HG03439 (cell line): ENCODE results near the gene TANGO6.

Experiments
- ATAC-seq: cut with Tn5 transposase; IDR thresholded peaks from one replicate; pipeline ENCODE4 v1.9.1; 2021; ENCODE audit warnings: mild to moderate bottlenecking, moderate library complexity; ENCODE audit not compliant: unreplicated experiment

TANGO6 gene

DNA sequence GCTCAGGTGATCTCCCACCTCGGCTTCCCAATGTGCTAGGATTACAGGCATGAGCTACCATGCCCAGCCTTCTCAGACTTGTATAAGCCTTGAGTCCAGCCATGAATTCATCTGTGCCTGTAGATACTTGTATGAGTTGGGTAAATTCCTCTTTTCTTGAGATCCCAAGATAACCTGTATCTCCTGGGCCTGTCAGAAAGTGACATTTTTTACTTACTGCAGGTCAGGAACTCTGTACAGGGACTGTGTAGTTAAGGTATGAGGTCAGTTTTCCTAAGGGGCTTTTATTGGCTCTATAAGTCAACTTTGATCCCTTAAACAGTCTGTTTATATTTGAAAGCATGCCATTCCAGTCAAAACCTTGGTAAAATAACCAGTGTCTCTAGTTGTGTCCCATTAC lies 155.8 kb downstream of the TANGO6 start:
- no peak for ATAC-seq

DNA sequence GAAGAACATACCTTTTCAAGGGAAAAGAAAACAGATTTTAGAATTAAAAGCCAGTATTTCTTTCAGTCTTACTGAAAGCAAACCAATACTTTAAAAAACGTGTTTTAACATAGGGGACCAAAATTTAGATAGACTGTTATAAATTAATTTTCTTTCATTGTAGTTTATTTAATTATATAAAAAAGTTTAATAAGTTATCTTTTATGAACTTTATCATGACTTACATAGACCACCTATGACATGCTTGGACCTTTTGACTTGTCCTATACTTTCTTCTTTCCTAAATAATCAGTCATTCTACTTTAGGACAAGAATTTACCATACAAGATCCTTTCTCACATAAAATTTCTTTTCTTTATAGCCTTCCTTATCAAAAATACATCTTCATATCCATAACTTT lies 160.2 kb downstream of the TANGO6 start:
- ATAC-seq, result no peak

DNA sequence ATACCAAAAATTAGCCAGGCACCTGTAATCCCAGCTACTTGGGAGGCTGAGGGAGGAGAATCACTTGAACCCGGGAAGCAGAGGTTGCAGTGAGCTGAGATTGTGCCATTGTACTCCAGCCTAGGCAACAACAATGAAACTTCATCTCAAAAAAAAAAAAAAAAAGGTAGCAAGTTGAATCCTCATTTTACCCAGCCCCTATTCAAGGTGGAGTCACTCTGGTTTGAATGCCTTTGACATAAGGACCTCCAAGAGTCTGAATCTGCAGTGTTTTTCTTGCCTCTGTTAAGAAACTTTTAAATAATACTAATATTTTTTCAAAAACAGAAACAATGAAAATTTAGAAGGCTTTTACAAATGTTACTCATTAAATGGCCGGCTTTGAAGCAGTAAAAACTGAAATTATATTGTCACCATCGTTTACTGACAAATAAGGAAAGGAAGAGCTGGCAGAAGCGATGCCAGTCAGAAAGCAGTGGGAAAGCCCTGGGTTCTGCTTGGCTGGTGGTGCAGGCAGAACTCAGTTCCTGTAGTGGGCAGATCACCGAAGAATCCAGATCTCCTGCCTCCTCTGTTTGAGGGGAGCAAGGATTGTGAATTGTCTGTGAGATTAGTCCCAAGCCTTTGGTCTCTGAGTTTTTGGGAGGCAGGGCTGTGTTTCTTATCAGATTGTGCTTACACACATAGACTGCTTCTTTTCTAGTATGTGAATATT lies 162.5 kb downstream of the TANGO6 start:
- no peak for ATAC-seq

DNA sequence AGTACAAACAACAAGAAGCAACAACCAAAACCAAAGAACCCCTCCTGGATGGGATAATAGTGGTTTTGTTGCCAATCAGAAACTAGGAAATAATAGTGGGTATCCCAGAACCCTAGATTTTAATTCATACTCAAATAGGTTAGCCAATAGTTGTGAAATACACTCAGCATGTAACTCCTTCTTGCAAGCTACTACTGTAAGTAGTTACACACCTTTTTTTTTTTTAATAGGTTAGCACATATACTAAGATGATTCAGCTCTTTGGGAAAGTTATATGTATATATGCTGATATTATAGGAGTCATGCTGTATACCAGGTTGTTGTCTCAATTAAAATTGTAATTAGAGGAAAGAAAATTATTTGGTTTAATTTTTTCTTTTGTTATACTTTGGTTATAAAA lies 169.6 kb downstream of the TANGO6 start:
- ATAC-seq, result no peak

DNA sequence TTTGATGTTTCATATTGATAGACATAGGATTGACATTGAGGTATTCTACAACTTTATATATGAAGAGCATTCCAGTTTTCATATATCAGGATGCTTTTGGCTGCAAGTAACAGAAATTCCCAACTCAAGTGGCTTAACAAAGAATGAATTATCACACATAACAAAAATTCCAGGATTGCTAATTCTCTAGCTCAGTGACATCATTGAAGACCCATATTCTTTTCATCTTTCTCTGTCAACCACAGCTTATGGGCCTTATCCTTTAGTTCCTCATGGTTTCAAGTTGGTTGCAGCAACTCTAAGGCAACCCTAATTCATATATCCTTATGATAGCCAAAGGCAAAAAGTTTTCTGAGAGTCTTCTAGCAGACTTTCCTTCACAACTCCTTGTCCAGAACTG lies 170.7 kb downstream of the TANGO6 start:
- no peak for ATAC-seq

DNA sequence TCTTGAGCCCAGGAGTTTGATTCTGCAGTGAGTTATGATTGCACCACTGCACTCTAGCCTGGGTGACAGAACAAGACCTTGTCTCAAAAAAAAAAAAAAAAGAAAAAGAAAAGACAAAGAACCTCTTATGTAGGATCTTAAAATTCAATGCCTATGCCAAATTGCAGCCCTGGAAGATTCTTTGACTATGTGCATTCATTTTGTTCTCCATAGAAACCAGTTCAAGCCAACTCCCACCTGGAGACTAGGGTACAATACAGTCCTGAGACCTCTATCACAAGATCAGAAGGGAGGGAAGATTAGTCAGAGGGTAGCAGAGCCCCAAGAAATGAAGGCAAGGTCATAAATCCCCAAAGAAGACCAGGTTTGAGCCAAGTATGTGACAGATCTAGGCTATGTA lies 171.5 kb downstream of the TANGO6 start:
- ATAC-seq, result no peak

DNA sequence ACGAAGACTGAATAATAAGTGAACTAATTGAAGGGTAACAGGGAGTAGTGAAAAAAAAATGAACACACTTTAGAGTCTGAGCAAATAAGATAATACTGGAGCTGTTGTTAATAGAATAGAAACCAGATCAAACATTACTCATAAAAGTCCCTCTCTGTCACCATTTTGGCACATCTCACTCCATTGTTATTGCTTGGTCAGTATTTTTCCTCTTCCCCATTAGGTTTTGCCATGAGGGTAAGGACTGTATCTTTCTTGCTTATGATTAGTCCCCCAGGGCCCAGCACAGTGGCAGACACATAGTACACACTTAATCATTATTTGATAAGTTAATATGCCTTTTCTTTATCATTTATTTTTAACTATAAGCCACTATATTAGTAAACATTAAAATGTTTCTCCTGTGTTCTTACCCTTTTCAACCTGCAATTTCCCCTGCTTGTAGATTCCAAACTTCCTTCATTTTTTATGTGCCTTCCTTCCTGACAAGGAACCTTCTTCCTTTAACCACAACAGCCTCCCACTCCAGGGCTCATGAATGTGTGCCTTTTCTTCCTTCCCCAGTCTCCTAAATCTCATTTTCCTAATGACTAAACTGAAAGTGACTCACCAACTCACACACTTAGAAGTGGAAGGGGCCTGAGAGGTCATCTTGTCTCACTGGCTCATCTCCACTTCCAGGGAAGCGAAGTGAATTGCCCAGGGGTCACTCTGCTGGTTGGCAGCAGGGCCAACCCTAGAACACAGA lies 173.9 kb downstream of the TANGO6 start:
- no peak for ATAC-seq

DNA sequence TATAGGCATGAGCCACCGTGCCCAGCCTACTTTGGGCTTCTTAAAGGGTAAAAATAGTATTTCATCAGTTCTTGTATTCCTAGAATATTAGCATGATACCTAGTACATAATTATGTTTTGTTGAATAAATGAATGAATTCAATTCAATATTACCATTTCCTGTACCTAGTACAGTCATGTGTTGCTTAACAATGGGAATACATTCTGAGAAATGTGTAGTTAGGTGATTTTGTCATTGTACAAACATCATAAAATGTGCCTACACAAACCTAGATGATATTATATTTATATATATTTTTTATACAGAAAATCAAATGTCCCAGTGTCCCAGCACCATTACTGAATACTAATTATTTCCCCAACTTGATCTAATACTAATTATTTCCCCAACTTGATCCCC lies 176.5 kb downstream of the TANGO6 start:
- ATAC-seq, result no peak

DNA sequence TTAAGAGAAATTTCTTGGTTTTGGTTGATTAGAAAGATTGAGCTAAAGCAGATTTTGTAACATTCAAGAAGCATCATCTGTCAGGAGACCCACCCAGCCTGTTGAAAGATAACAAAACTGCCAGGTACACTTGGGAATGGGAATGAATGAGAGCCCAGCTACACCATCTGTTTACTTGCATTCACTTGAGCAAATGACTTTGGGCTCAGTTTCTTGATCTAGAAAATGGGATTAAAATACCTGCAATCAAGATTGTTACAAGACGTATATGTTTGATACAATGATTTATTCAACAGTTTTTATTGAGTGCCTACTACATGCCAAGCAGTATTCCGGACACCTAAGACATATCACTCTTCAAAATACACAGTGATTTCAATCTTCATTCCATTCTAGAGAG lies 185.8 kb downstream of the TANGO6 start:
- ATAC-seq, result no peak

DNA sequence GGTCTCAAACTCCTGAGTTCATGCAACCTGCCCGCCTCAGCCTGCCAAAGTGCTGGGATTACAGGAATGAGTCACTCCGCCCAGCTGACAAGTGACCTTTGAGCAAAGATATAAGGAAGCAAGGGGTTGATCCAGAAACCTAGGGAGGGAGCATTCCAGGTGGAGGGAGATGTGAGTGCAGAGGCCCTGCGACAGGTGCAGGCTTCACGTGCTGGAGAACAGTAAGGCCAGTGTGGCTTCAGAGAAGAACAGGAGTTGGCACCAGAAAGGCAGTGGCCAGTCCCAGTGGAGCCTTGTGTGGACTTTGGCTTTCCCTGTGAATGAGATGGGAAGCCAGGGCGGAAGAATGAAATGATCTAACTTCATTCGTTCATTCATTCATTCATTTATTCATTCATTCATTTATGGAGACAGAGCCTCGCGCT lies 188.6 kb downstream of the TANGO6 start:
- ATAC-seq, result no peak

DNA sequence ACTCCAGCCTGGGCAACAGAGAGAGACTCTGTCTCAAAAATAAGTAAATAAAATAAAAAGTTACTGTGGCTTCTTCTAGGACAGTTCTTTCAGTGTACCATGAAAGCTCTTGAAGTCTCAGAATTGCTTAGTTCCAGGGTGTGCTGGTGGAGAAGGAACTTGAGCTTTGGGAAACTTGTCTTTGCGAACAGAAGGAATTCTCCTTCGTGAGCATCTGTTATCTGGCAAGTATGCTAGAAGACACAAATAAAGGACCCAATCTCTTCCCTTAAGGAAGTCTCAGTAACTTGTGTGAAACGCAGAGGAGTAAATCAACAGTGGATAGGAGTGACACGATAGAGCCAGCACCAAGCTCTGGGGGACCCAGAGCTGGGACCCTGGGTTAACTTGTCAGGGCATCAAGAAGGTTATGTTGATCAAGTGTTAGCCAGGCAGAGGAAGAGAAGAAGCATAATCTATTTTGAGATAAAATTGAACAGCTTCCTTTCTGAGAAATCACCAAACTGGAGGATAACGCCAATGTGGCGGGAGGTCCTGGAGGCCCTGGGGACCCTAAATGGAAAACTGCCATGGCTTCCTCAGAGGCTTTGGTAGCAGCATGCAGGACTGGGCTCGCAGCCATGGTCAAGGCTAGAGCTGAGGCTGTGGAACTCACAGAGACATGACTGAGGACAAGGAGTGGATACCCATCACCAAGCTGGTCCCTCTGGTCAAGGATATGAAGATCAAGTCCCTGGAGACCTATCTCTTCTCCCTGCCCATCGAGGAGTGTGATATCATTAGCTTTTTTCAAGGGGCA lies 190.0 kb downstream of the TANGO6 start:
- no peak for ATAC-seq

DNA sequence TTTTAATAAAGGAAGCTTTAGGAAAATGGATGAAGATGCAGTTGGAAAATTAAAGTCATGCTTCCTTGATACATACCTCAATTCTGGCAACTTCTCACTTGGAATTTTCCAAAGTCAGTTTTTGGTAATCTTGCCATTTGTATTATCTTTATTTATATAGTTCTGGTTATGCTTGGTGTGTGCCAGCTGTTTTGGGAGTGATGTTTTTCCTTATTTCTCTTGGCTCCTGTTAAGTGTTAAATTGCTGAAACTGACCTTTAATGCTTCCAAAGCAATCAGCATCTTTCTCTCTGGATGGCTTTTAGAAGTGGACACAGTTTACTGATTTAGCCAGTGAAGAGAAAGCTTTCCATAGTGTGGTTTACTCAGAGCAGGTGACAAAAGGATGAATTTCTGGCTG lies 192.0 kb downstream of the TANGO6 start:
- no peak for ATAC-seq

DNA sequence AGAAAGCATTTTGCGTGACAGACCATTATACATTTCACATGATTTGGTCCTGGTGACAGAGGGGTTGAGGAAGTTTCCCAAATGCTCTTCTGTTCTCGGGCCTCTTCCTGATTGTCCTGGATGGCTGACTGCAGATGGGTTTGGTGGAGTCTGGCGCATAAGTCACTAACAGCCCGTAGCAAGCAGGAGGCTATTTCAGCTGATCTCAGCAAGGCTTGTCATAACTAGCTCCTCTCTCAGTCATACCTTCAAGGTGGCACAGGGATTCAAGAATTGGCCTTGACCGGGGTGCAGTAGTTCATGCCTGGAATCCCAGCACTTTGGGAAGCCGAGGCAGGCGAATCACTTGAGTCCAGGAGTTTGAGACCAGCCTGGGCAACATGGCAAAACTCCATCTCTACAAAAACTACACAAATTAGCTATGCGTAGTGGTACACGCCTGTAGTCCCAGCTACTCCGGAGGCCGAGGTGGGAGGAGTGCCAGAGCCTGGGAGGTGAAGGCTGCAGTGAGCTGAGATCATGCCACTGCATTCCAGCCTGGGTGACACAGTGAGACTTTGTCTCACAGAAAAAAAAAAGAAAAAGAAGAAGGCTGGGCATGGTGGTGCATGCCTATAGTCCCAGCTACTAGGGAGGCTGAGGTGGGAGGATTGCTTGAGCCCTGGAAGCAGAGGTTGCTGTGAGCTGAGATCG lies 193.2 kb downstream of the TANGO6 start:
- ATAC-seq, result no peak

DNA sequence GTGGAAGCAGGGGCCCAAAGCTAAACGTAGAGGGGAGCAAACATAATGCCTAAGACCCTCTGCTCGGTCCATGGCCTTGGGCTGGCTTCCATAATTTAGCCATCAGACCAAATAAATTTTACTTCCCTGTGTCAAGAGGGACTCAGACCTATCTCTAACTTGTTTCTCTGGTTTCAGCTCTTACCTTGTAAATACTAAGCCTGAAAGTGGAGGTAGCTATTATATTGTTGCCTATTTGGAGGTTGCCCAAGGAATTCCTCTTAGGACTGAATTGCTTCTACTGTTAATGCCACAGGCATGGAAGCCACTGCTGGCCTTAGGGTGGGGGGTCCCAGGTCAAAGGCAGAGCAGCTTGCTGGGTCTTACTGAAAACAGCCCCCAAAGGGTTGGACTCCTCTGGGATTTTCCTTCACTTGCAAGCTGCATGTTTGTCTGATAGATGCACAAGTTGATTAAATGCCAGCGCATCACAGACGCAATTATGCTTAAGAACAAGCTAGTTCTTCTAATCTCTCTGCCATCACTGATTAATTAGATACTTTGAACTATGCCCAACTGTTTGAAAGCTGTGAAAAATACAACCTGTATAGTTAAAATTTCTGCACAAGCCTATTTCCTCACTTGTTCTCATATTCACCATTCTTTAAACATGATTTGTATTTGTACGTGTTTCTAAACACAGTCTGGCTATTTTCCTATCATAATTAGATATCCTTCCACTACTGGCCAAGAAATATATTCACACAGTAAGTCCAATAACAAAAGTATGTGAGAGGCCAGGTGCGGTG lies 194.2 kb downstream of the TANGO6 start:
- no peak for ATAC-seq

DNA sequence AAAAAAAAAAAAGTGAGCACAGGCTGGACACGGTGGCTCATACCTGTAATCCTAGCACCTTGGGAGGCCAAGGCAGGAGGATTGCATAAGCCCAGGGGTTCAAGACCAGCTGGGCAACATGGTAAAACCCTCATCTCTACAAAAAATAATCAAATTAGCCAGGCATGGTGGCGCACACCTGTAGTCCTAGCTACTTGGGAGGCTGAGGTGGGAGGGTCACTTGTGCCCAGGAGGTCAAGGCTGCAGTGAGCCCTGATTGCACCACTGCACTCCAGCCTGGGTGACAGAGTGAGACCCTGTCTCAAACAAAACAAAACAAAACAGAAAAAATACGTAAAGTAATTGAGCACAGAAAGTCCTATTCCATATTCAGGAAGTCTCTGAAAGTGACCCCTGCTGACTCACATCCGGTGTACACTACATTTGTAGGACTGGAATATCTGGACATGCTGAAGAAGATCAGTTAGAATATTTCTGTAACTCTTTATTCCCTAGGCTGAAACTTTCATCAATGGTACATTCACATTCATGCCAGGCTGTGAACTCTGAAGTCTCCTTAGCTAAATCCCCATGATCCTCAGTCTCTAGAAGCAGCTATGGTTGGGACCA lies 196.1 kb downstream of the TANGO6 start:
- ATAC-seq, result no peak

DNA sequence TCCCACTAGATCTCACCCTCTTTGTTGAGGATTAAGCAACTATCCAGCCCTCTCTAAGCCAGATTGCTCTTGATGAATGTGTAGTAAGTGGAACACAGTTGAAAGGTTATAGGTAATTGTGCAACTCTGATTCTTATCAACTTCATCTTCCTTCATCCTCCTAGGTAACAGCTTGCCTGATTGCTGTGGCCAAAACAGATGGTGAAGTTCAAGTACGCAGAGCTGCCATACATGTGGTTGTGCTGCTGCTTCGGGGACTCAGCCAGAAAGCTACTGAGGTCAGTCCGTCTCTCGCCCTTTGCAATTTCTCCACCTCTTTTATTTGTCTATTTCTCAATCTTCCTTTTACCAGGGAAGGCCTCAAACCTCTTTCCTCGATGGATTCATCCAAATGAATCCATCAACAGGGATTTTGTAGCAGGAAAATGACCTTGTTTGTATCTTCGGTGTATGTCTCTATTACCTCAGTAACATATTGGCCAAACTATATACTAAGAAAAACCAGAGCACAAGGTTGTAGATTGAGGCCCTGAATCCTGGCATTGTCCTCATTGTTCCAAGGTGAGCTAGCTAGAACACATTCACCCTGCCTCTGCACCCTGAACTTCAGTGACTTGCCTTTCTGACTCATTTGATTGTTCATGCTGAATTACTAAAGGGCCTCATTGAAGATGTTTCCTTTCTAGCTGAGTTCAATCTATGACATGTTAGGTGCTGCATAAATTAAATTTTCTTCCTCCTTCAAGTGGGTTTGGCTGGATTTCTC lies 197.0 kb downstream of the TANGO6 start:
- ATAC-seq, result no peak

DNA sequence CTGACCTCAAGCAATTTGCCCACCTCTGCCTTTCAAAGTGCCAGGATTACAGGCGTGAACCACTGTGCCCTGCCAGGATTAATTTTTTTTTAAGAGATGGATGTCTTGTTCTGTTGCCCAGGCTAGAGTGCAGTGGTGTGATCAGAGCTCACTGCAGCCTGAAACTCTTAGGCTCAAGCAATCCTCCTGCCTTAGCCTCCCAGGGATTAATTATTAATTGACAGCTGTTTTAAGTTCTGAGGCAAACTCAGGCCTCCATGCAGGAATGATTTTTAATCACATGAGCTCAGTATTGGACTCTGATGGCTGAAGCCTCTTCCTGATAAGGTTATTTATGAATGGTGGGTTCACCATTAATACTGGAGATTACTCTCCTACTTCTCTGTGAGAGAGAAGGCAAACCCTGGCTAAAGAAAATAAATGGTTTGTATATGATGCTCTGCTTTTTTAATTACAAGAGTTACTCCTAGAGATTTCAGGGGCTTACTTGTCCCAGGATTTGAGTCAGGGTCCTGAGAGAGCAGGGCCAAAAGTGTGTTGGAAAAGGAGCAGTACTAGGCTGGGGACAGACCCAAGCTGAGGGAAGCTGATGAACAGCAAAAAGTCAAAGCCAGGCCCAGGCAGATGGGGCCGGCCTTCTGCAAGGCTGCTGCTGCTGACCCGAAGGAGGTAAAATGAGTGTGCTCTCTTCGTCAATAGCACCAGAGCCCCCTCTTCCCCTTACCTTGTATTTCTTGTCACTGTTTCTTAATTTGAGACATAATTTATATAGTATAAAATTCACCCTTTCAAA lies 205.2 kb downstream of the TANGO6 start:
- ATAC-seq, result no peak

DNA sequence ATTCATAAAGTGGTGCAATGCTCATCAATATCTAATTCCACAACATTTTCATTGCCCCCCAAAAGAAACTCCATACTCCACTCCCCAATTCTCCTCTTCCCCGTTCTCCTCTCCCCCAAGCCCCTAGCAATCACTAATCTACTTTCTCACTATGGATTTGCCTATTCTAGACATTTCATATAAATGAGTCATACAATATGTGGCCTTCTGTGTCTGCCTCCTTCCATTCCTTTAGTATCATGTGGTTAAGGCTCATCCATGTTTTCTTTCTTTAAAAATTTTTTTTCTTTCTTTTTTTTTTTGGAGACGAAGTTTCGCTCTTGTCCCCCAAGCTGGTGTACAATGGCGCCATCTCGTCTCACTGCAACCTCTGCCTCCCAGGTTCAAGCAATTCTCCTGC lies 205.8 kb downstream of the TANGO6 start:
- ATAC-seq, result no peak
